HL-60 (cell line): ENCODE measurements around the gene LAMC1.

ENCODE experiments used
- CTCF ChIP-seq: IDR thresholded peaks from one replicate; pipeline ENCODE4 v1.5.1; 2011; ENCODE audit warnings: low read length, control low read depth, inconsistent platforms; ENCODE audit not compliant: insufficient read depth
- TF ChIP-seq, protein P1 (sequence below): IDR thresholded peaks from 2 replicates; pipeline ENCODE4 v1.6.1; 2012; ENCODE audit warnings: low read depth; ENCODE audit not compliant: insufficient replicate concordance

GRCh38 chr1:182984138-182984537 lies 39.1 kb upstream of the LAMC1 start:
- TF ChIP-seq CTCF: no peak
- TF ChIP-seq, protein P1, sequence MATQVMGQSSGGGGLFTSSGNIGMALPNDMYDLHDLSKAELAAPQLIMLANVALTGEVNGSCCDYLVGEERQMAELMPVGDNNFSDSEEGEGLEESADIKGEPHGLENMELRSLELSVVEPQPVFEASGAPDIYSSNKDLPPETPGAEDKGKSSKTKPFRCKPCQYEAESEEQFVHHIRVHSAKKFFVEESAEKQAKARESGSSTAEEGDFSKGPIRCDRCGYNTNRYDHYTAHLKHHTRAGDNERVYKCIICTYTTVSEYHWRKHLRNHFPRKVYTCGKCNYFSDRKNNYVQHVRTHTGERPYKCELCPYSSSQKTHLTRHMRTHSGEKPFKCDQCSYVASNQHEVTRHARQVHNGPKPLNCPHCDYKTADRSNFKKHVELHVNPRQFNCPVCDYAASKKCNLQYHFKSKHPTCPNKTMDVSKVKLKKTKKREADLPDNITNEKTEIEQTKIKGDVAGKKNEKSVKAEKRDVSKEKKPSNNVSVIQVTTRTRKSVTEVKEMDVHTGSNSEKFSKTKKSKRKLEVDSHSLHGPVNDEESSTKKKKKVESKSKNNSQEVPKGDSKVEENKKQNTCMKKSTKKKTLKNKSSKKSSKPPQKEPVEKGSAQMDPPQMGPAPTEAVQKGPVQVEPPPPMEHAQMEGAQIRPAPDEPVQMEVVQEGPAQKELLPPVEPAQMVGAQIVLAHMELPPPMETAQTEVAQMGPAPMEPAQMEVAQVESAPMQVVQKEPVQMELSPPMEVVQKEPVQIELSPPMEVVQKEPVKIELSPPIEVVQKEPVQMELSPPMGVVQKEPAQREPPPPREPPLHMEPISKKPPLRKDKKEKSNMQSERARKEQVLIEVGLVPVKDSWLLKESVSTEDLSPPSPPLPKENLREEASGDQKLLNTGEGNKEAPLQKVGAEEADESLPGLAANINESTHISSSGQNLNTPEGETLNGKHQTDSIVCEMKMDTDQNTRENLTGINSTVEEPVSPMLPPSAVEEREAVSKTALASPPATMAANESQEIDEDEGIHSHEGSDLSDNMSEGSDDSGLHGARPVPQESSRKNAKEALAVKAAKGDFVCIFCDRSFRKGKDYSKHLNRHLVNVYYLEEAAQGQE: no peak
